ENCODE measurements around the gene SGMS1. TPM values are rescaled to one million over a fixed set of nuclear protein-coding genes. Genes with fewer than 3 reads are reported as not detected.

SGMS1 gene
- polyA plus RNA-seq, 2 of the 4 experiments (the other 2 are of a cell fraction), result 22.7 to 28.2 TPM

DNA sequence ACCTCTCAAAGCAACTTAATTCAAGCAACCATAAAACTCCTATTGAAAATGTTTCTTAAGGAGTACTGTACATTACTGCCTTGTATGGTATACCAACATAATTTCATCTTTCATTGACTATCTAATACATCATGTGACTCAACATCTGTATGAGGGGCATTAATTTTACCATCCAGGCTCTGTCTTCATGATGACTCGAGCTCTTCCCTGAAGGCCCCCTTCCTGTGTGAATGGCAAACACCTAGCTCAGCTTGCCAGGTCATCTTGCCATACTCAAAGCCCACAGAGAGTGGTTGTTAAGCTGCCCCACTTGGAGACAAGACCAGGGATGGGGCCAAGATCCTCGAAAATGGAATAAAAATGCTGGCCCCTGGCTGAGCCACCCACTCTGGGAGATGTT lies 82.4 kb downstream of the SGMS1 start (continued):
- TF ChIP-seq JUNB (IDR thresholded peaks at IDR 0.05) (no peak), RARB (CRISPR knock-in tag; IDR thresholded peaks at IDR 0.05) (no peak), HEYL (CRISPR knock-in tag; IDR thresholded peaks at IDR 0.05) (no peak)

- FAIRE-seq, result no peak
- ATAC-seq, result no peak
- Histone ChIP-seq H3K4me2 (no peak overlapping the region), H3K9me3 (no peaks in the 10 kb centered on the region), H3K27ac (no peak overlapping the region), H3K4me3 (no peak overlapping the region), H3K4me1 (no peaks in the 10 kb centered on the region)
- CTCF ChIA-PET, result no interaction called here
- POLR2A ChIA-PET, result no interaction called here
- TF ChIP-seq EHMT2 (IDR thresholded peaks at IDR 0.05; ENCODE audit: low read depth), result no peak
- no peak for TF ChIP-seq PHF8 (IDR thresholded peaks at IDR 0.05; ENCODE audit: borderline replicate concordance, low read depth)
- TF ChIP-seq, protein P1, sequence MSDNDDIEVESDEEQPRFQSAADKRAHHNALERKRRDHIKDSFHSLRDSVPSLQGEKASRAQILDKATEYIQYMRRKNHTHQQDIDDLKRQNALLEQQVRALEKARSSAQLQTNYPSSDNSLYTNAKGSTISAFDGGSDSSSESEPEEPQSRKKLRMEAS (IDR thresholded peaks at IDR 0.05), result no peak
- TF ChIP-seq PBX3 (IDR thresholded peaks at IDR 0.05), result no peak
- TF ChIP-seq ZSCAN20 (CRISPR knock-in tag; IDR thresholded peaks at IDR 0.05), result no peak
- no peak for TF ChIP-seq GATA3 (IDR thresholded peaks at IDR 0.05; ENCODE audit: borderline replicate concordance)
- no peak for TF ChIP-seq HOXA7 (CRISPR knock-in tag; IDR thresholded peaks at IDR 0.05)
- no peak for TF ChIP-seq ZNF302 (CRISPR knock-in tag; IDR thresholded peaks at IDR 0.05)
- no peak for TF ChIP-seq POLR2A (IDR thresholded peaks at IDR 0.05; ENCODE audit: low read length)
- no peak for TF ChIP-seq BCL3 (IDR thresholded peaks at IDR 0.05)
- TF ChIP-seq MAFK (IDR thresholded peaks at IDR 0.05; ENCODE audit: partially characterized antibody), result no peak
- TF ChIP-seq, protein P2, sequence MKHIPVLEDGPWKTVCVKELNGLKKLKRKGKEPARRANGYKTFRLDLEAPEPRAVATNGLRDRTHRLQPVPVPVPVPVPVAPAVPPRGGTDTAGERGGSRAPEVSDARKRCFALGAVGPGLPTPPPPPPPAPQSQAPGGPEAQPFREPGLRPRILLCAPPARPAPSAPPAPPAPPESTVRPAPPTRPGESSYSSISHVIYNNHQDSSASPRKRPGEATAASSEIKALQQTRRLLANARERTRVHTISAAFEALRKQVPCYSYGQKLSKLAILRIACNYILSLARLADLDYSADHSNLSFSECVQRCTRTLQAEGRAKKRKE (CRISPR knock-in tag; IDR thresholded peaks at IDR 0.05; ENCODE audit: low read depth), result no peak
- no peak for TF ChIP-seq HDAC2 (IDR thresholded peaks at IDR 0.05)
- no peak for TF ChIP-seq HOXB13 (CRISPR knock-in tag; IDR thresholded peaks at IDR 0.05; ENCODE audit: low read depth)
- TF ChIP-seq, protein P3, sequence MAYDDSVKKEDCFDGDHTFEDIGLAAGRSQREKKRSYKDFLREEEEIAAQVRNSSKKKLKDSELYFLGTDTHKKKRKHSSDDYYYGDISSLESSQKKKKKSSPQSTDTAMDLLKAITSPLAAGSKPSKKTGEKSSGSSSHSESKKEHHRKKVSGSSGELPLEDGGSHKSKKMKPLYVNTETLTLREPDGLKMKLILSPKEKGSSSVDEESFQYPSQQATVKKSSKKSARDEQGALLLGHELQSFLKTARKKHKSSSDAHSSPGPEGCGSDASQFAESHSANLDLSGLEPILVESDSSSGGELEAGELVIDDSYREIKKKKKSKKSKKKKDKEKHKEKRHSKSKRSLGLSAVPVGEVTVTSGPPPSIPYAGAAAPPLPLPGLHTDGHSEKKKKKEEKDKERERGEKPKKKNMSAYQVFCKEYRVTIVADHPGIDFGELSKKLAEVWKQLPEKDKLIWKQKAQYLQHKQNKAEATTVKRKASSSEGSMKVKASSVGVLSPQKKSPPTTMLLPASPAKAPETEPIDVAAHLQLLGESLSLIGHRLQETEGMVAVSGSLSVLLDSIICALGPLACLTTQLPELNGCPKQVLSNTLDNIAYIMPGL (CRISPR knock-in tag; IDR thresholded peaks at IDR 0.05; ENCODE audit: borderline replicate concordance), result no peak
- no peak for TF ChIP-seq MAZ (IDR thresholded peaks at IDR 0.05; ENCODE audit: borderline replicate concordance, low read depth, low read length)
- no peak for TF ChIP-seq BHLHE40 (IDR thresholded peaks at IDR 0.05; ENCODE audit: low read depth, low read length)
- no peak for TF ChIP-seq JUNB (IDR thresholded peaks at IDR 0.05)
- no peak for TF ChIP-seq EP300 (IDR thresholded peaks at IDR 0.05)
- no peak for DNase-seq (ENCODE audit: low read depth in 1 of 2, low spot score in 1 of 2)
- WGBS (ENCODE audit: missing lambda C conversion rate), result 100% methylated on average over 1 of the region's 1 CpG
Measured at GRCh38 chr10:50540826-50541122, 83.0 kb downstream of the SGMS1 start.

DNA sequence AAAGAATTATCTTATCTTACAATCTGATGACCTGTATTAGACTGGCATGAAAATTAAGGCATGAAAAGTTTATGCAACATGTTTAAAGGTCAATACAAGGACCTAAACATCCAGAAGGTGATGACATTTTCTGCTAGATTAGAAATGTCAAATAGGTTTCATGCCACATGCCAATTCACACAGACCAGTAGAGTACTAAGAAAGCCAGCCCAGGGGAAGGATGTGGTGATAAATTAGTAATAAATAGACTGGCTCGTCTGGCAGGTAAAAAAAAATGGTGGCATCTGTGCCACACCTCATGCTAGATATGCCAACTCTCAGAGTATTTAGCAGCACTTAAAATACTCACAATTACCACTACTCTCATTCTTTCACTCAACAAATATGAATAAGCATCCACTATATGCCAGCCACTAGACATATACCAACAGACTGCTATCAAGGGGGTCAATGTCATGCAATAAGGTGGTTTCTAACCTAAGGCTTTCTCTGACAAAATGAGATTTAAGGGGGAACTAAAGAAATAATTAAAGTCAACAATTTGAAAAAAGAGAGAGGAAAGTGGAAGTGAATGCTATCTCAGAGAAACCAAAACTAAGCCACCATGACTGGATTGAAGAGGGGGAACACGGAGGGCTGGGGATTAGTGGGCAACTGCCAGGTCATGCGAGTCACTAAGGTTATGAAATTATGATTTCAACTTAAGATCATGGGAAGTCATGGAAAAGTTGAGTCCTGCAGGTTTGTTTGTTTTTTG lies 83.5 kb downstream of the SGMS1 start:
- ChIA-PET POLR2A (no interaction called here), CTCF (no interaction called here)

More for the DNA sequence above, 83.5 kb downstream of the SGMS1 start:
- no peaks in the 10 kb centered on the region for H3K4me1 ChIP-seq
- no peak for DNase-seq (ENCODE audit: low read depth in 1 of 2, low spot score in 1 of 2)
- no peak overlapping the region for H3K4me3 ChIP-seq
- 82% methylated on average over 3 of the region's 3 CpGs for WGBS (ENCODE audit: missing lambda C conversion rate)
- no peak overlapping the region for H3K4me2 ChIP-seq
- TF ChIP-seq CHD2 (IDR thresholded peaks at IDR 0.05; ENCODE audit: low read length, partially characterized antibody), result no peak
- TF ChIP-seq HOXB5 (CRISPR knock-in tag; IDR thresholded peaks at IDR 0.05), result no peak
- no peak for TF ChIP-seq MYC (IDR thresholded peaks at IDR 0.05; ENCODE audit: borderline replicate concordance, low read length)
- TF ChIP-seq BHLHE40 (IDR thresholded peaks at IDR 0.05; ENCODE audit: low read depth, low read length), result no peak
- TF ChIP-seq RNF2 (IDR thresholded peaks at IDR 0.05; ENCODE audit: borderline replicate concordance, low read depth), result no peak
- no peak for FAIRE-seq
- H3K9me3 ChIP-seq, result no peaks in the 10 kb centered on the region
- no peak overlapping the region for H3K27ac ChIP-seq
- no peak for ATAC-seq

Data from A549 (cell line).